ENCODE data around the gene SCYGR4.
"Not testable (repeated sequence)": the region's sequence is repeated elsewhere in the genome, so short reads cannot be mapped to it uniquely, and the experiment has no call there.

Gene SCYGR4

GRCh38 chr2:227614740-227615139 lies 2.6 kb upstream of the SCYGR4 start, which contains the start of gene SCYGR3:
SCYGR3 (minus strand) TSS chr2:227614840; CDS start chr2:227614840, 0 bp downstream.
- DNase-seq: no peak

GRCh38 chr2:227615181-227615580 lies 2.1 kb upstream of the SCYGR4 start:
- no peak for DNase-seq

- no peak for DNase-seq
These were observed 1.4 kb upstream of the SCYGR4 start for GRCh38 chr2:227615906-227616305.

- DNase-seq: no peak
These were observed 667 bp upstream of the SCYGR4 start for GRCh38 chr2:227616631-227617030.

GRCh38 chr2:227623226-227623625 lies 5.9 kb downstream of the SCYGR4 start:
- DNase-seq: no peak

GRCh38 chr2:227625420-227625819 lies 8.1 kb downstream of the SCYGR4 start:
- DNase-seq: no peak

- DNase-seq: no peak
These were observed 9.4 kb downstream of the SCYGR4 start for GRCh38 chr2:227626580-227627151.

GRCh38 chr2:227627769-227628168 lies 10.5 kb downstream of the SCYGR4 start:
- DNase-seq: no peak

GRCh38 chr2:227629435-227629834 lies 12.1 kb downstream of the SCYGR4 start:
- no peak for DNase-seq

GRCh38 chr2:227630322-227630721 lies 13.0 kb downstream of the SCYGR4 start:
- no peak for DNase-seq

GRCh38 chr2:227632827-227633226 lies 15.5 kb downstream of the SCYGR4 start:
- DNase-seq: no peak

GRCh38 chr2:227634201-227634600 lies 16.9 kb downstream of the SCYGR4 start:
- no peak for DNase-seq

- no peak for DNase-seq
These were observed 25.4 kb downstream of the SCYGR4 start for GRCh38 chr2:227642656-227643055.

GRCh38 chr2:227643990-227644551 lies 26.8 kb downstream of the SCYGR4 start:
- no peak for DNase-seq

GRCh38 chr2:227653419-227653818 lies 36.1 kb downstream of the SCYGR4 start:
- DNase-seq: no peak

GRCh38 chr2:227654426-227654825 lies 37.1 kb downstream of the SCYGR4 start:
- DNase-seq: no peak

- no peak for DNase-seq
These were observed 38.2 kb downstream of the SCYGR4 start for GRCh38 chr2:227655454-227655853.

GRCh38 chr2:227657199-227657845 lies 40.0 kb downstream of the SCYGR4 start:
- no peak for DNase-seq

- DNase-seq: no peak
These were observed 43.8 kb downstream of the SCYGR4 start for GRCh38 chr2:227661025-227661649.

GRCh38 chr2:227661827-227662226 lies 44.5 kb downstream of the SCYGR4 start:
- DNase-seq: no peak

GRCh38 chr2:227665189-227665940 lies 48.1 kb downstream of the SCYGR4 start:
- DNase-seq: no peak

- DNase-seq: not testable (repeated sequence)
These were observed 49.4 kb downstream of the SCYGR4 start, which contains the start of gene SCYGR5 for GRCh38 chr2:227666631-227667170. SCYGR5 (plus strand) TSS chr2:227666804; CDS start chr2:227666804, 0 bp downstream.

Measured in activated CD4-positive, alpha-beta T cell treated with anti-CD3 and anti-CD28 coated beads for 4 hours (primary cell).